AG10803 (cell line): ENCODE data around the gene SIN3B.

ENCODE experiments used
- DNase-seq: peaks from one replicate; pipeline ENCODE4 v3.0.0; 2010; ENCODE audit warnings: low read depth
- H3K4me3 ChIP-seq: 2 replicates; pipeline ENCODE4 v1.5.1; 2011; ENCODE audit warnings: mild to moderate bottlenecking, low read length, control low read depth
- TF ChIP-seq, protein P1 (sequence below): conservative IDR thresholded peaks from 2 replicates; pipeline ENCODE4 v1.5.1; 2011; ENCODE audit warnings: mild to moderate bottlenecking, low read length, control low read depth, inconsistent platforms

SIN3B gene

DNA sequence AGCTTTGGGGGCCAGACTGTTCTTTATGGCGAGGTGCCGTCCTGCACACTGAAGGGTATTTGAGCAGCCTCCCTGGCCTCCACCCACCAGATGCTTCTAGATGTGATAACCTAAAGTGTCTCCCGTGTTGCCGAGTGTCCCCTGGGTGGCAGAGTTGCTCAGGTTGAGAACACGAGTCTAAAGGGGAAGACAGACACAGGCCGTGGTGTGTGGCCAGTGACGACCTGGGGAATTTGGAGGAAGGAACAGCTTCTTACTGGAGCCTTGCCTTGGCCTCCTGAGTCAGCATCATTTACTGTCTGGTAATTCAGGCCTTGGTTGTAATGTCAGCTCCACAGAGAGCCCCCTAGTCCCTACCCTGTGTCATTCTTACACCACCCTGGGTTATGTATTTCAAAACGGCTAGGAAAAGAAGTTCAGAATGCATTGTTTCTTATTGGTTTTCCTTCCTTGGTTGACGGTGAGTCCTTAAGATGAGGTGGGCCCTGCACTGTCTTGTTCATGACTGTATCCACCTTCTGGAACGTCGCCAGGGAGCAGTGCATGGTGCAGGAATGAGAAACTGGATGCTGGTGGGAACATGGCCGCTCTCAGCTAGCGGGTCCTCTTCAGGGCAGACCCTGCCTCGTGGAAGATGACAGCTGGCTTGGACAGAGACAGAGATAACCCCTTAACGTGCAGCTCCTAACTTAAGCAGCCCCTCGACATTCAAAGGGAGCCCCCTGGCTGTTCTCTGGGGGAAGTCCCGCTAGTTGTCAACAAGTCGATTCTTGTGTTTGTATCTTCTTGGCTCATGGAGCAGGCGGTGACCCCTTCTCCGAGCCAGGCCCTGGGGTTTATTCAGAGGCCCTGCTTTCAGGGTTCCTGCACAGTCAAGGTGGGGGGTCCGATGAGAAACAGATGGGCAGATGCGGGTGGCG, 7.2 kb downstream of the SIN3B start:
- TF ChIP-seq, protein P1, sequence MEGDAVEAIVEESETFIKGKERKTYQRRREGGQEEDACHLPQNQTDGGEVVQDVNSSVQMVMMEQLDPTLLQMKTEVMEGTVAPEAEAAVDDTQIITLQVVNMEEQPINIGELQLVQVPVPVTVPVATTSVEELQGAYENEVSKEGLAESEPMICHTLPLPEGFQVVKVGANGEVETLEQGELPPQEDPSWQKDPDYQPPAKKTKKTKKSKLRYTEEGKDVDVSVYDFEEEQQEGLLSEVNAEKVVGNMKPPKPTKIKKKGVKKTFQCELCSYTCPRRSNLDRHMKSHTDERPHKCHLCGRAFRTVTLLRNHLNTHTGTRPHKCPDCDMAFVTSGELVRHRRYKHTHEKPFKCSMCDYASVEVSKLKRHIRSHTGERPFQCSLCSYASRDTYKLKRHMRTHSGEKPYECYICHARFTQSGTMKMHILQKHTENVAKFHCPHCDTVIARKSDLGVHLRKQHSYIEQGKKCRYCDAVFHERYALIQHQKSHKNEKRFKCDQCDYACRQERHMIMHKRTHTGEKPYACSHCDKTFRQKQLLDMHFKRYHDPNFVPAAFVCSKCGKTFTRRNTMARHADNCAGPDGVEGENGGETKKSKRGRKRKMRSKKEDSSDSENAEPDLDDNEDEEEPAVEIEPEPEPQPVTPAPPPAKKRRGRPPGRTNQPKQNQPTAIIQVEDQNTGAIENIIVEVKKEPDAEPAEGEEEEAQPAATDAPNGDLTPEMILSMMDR = 0 out of 2 replicates have a peak, but pooled peaks have one; percentile 2
- no peak for DNase-seq
- no peak overlapping the region for H3K4me3 ChIP-seq

DNA sequence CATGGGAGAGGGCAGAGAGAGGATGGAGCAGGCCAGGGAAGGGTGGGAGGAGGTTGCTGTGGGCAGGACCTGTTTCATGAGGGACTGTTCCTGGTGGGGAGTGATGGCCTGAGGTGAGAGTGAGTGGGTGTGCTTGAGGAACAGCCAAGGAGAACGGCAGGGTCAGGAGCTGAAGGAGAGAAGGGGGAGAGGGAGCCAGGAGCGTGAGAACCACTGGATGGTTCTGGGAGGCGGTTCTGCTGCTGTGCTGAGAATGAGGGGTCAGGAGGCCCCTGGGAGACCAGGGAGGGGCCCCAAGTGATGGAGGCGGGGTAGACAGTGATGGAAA, 7.8 kb downstream of the SIN3B start:
- H3K4me3 ChIP-seq = no peak overlapping the region
- TF ChIP-seq, protein P1 = no peak
- no peak for DNase-seq

DNA sequence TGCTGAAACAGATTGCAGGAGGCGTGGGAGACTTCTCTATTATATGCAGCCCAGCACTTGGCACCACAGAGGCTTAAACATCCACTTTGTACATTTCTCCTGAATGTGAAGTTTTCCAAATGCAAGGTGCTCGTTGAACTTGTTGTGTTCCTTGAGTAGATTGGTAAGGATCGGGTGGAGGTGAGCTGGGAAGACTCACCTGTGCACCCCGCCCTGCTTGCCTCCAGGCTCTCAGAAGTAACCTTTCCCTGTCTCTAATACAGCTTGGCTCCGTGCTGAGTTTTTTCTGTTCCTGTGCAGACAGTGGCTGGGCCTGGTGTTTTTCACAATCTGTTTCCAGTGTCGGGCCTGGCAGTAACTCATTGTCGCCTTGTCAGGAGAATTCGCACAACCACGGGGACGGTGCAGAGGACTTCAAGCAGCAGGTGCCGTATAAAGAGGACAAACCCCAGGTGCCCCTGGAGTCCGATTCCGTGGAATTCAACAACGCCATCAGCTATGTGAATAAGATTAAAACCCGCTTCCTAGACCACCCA, 12.3 kb downstream of the SIN3B start:
- H3K4me3 ChIP-seq = no peak overlapping the region
- DNase-seq = no peak
- TF ChIP-seq, protein P1 = no peak

DNA sequence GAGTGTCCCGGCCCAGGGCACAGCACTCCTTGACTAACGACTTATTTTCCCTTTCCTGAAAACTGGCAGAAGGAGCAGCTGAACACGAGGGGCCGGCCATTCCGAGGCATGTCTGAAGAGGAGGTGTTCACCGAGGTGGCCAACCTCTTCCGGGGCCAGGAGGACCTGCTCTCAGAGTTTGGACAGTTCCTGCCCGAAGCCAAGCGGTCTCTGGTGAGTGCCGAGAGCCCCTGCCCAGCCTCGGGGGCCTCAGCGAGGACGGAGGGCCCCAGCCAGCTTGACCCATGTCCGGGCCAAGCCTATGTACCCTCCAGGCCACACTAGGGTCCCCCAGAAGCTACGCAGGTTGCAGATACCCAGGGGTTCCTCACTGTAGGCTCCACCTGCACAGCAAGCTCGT, 17.7 kb downstream of the SIN3B start:
- no peak overlapping the region for H3K4me3 ChIP-seq
- DNase-seq = no peak
- TF ChIP-seq, protein P1 = no peak

DNA sequence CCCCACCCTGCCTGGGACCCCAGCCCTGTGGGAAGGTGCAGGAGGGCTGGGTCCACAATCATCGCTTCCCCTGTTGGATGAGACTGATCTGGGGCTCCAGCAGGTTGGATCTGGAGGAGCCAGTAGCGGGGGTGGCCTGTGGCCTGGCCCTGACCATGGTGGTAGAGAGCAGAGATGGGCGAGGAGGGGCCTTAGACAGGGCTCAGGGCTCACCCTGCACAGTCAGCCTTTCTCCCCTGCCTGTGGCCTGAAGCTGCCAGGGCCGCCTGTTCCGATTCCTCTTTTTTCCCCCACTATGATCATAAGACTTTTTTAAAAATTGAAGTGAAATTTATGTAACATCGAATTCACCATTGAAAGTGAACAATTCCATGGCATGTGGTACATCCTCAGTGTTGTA, 18.2 kb downstream of the SIN3B start:
- TF ChIP-seq, protein P1 = no peak
- no peak overlapping the region for H3K4me3 ChIP-seq
- DNase-seq = no peak

DNA sequence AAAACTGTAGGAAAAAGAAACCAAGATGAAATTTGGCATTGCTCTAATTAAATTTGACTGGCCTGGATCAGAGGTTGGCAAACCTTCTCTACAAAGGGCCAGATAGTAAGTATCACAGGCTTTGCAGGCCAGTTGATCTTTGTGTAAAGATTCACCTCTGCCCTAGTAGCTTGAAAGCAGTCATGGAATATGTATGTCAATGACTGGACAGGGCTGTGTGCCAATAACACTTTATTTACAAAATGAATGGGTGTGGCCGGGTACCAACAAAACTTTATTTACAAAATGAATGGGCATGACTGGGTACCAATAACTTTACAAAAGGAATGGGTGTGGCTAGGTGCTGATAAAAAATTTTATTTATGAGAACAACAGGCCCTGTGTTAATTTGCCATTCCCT, 20.0 kb downstream of the SIN3B start:
- TF ChIP-seq, protein P1 = no peak
- DNase-seq = peak; percentile 24
- H3K4me3 ChIP-seq = no peak overlapping the region

DNA sequence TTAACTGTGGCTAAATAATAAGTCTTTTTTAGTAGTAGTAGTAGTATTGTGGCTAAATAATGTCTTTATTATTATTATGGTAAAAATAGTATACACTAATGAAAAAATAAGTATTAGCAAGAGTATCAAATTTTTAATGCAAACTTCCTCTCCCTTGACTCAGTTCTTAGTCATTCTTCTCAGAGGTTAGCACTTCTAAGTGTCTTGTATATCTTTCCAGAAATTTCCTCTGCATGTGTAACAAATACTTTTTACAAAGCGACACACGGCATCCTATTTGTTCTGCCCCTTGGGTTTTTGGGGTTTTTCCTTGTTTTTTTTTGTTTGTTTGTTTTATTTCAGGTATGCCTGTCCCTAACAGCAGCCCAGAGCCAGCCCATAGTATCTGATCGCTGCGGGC, 20.9 kb downstream of the SIN3B start:
- TF ChIP-seq, protein P1 = no peak
- no peak overlapping the region for H3K4me3 ChIP-seq
- DNase-seq = peak; percentile 9
